Mesodermal cell (in vitro differentiated cells): Measurements from ENCODE around the gene TIA1. TPM values are rescaled to one million over a fixed set of nuclear protein-coding genes. Genes with fewer than 3 reads are reported as not detected.
"Not testable (repeated sequence)": the region's sequence is repeated elsewhere in the genome, so short reads cannot be mapped to it uniquely, and the experiment has no call there.

Experiments
- H3K27ac ChIP-seq: 2 replicates; pipeline ENCODE4 v1.7.0; 2013; ENCODE audit warnings: mild to moderate bottlenecking, low read depth, low read length, moderate library complexity; ENCODE audit not compliant: severe bottlenecking
- H3K36me3 ChIP-seq: 2 replicates; pipeline ENCODE4 v1.7.1; 2013; ENCODE audit warnings: mild to moderate bottlenecking, low read length, moderate library complexity; ENCODE audit not compliant: control insufficient read depth, insufficient read depth
- H3K4me1 ChIP-seq: one replicate; pipeline ENCODE4 v1.7.1; 2013; ENCODE audit warnings: mild to moderate bottlenecking, low read length; ENCODE audit not compliant: insufficient read depth, control insufficient read depth, poor library complexity, severe bottlenecking
- H3K4me3 ChIP-seq: 2 replicates; pipeline ENCODE4 v1.7.0; 2013; ENCODE audit warnings: low read length, control low read depth, mild to moderate bottlenecking; ENCODE audit not compliant: insufficient read depth, poor library complexity, severe bottlenecking; ENCODE audit errors: extremely low read depth
- H3K9me3 ChIP-seq: 2 replicates; pipeline ENCODE4 v1.7.1; 2013; ENCODE audit warnings: mild to moderate bottlenecking, low read length, moderate library complexity; ENCODE audit not compliant: control insufficient read depth
- WGBS, 2 experiments: methylation state at CpG; one replicate each; pipeline ENCODE4 v1.1.5; 2013; ENCODE audit warnings: missing lambda C conversion rate in 2 of 2; ENCODE audit not compliant: insufficient coverage in 2 of 2; 5-methylcytosine and 5-hydroxymethylcytosine counted together
- polyA plus RNA-seq, 2 experiments: library from polyadenylated mRNA; stranded (reverse); fragments of 50-300 nt; gene quantifications; one replicate each; pipeline ENCODE4 v1.2.3, GENCODE V29; 2013

Gene TIA1, protein sequence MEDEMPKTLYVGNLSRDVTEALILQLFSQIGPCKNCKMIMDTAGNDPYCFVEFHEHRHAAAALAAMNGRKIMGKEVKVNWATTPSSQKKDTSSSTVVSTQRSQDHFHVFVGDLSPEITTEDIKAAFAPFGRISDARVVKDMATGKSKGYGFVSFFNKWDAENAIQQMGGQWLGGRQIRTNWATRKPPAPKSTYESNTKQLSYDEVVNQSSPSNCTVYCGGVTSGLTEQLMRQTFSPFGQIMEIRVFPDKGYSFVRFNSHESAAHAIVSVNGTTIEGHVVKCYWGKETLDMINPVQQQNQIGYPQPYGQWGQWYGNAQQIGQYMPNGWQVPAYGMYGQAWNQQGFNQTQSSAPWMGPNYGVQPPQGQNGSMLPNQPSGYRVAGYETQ
- polyA plus RNA-seq (2013, experiment 1 of 2): 134 TPM
- 152 TPM for polyA plus RNA-seq (2013, experiment 2 of 2)

- Histone ChIP-seq H3K36me3 (peaks cover 24% of the 10 kb centered on the region), H3K4me1 (no peaks in the 10 kb centered on the region), H3K9me3 (no peaks in the 10 kb centered on the region), H3K4me3 (peak within 1 kb of the TSS; percentile 88), H3K27ac (peak within 1 kb of the TSS; percentile 100)
- WGBS, 2 experiments: 0% methylated on average over 29 to 44 of the region's 47 CpGs
These were observed at the start of gene TIA1 for GRCh38 chr2:70248181-70248847. Gene TIA1, minus strand, starts transcription at chr2:70248628. Its CDS starts 198 bp downstream, at chr2:70248430.

- not testable (repeated sequence) for H3K4me3 ChIP-seq, H3K4me1 ChIP-seq, H3K9me3 ChIP-seq, H3K27ac ChIP-seq
- 100% methylated on average over 2 of the region's 4 CpGs; no CpG with 5 or more reads in 1 of the 2 experiments for WGBS, 2 experiments
- H3K36me3 ChIP-seq: peaks cover 40% of the 10 kb centered on the region
These were observed 49.4 kb upstream of the TIA1 start for GRCh38 chr2:70297828-70298227.

- no peaks in the 10 kb centered on the region for H3K9me3 ChIP-seq
- no peak overlapping the region for H3K27ac ChIP-seq
- no peak overlapping the region for H3K4me3 ChIP-seq
- no peaks in the 10 kb centered on the region for H3K4me1 ChIP-seq
- WGBS, 2 experiments: 93 to 100% methylated on average over 3 to 4 of the region's 5 CpGs
- H3K36me3 ChIP-seq: peaks cover 91% of the 10 kb centered on the region
These were observed 35.2 kb upstream of the TIA1 start for GRCh38 chr2:70283500-70284191.

DNA sequence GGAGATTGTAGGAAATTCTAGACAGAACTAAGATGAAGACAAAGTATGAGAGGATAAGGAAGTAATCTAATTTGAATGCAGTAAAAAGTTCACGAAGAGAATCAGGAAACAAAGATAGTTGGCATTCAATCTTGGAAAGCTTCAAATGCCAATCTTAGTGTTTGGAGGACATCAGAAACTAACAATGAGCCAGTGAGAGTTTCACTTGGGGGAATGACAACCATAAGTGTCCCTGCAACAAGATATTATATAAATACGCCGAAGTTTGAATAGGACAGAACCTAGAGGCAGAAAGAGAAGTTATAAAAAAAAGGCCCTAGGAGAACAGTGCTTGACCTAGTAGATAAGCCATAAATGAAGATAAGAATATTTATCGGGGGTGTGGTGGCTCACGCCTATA, 34.0 kb upstream of the TIA1 start:
- Histone ChIP-seq H3K36me3 (peaks cover 91% of the 10 kb centered on the region), H3K4me1 (no peaks in the 10 kb centered on the region), H3K4me3 (no peak overlapping the region), H3K27ac (no peak overlapping the region), H3K9me3 (no peaks in the 10 kb centered on the region)
- 85 to 98% methylated on average over 1 to 3 of the region's 5 CpGs for WGBS, 2 experiments

- H3K9me3 ChIP-seq: no peaks in the 10 kb centered on the region
- no peak overlapping the region for H3K4me3 ChIP-seq
- 100% methylated on average over 1 of the region's 2 CpGs for WGBS, 2 experiments
- no peak overlapping the region for H3K27ac ChIP-seq
- H3K4me1 ChIP-seq: no peaks in the 10 kb centered on the region
- peaks cover 88% of the 10 kb centered on the region for H3K36me3 ChIP-seq
These were observed 31.9 kb upstream of the TIA1 start for GRCh38 chr2:70280242-70280798.

- Histone ChIP-seq H3K9me3 (peaks cover 5% of the 10 kb centered on the region), H3K4me3 (no peak overlapping the region), H3K36me3 (peaks cover 33% of the 10 kb centered on the region), H3K4me1 (peaks cover 2% of the 10 kb centered on the region), H3K27ac (no peak overlapping the region)
- WGBS, 2 experiments: 97 to 98% methylated on average over 3 of the region's 3 CpGs
These were observed 21.9 kb upstream of the TIA1 start for GRCh38 chr2:70270323-70270722.

DNA sequence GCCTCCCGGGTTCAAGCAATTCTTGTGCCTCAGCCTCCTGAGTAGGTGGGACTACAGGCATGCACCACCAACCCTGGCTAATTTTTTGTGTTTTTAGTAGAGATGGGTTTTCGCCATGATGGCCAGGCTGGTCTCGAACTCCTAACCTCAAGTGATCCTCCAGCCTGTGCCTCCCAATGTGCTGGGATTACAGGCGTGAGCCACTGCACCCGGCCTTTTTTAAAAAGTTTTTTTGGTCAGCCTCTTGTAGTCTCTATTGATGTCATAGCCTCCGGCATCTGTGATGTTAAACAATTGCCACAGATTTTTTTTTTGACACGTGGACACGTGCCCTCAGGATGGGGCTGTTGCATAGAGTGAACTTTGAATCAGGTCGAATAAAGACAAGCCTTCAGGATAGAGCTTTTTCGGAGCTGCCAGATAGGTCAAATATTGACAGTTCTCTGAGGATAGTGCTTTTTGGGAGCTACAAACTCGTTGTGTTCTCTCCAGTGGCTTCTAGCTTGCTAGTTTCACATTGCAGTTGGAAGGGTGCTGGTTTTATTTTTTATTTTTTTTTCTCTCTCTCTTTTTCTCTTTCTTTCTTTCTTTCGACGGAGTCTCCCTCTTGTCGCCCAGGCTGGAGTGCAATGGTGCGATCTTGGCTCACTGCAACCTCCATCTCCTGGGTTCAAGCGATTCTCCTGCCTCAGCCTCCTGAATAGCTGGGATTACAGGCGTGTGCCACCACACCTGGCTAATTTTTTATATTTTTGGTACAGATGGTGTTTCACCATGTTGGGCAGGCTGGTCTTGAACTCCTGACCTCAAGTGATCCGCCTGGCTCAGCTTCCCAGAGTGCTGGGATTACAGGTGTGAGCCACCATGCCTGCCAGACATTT, 21.2 kb upstream of the TIA1 start:
- not testable (repeated sequence) for H3K9me3 ChIP-seq, H3K27ac ChIP-seq, H3K4me1 ChIP-seq, H3K4me3 ChIP-seq
- H3K36me3 ChIP-seq: peaks cover 33% of the 10 kb centered on the region
- WGBS, 2 experiments: 94 to 98% methylated on average over 15 to 17 of the region's 18 CpGs

GRCh38 chr2:70266925-70267324, 18.5 kb upstream of the TIA1 start:
- H3K27ac ChIP-seq, H3K4me3 ChIP-seq, H3K4me1 ChIP-seq, H3K9me3 ChIP-seq: not testable (repeated sequence)
- H3K36me3 ChIP-seq: peaks cover 53% of the 10 kb centered on the region
- WGBS, 2 experiments: 93 to 99% methylated on average over 12 to 15 of the region's 30 CpGs

DNA sequence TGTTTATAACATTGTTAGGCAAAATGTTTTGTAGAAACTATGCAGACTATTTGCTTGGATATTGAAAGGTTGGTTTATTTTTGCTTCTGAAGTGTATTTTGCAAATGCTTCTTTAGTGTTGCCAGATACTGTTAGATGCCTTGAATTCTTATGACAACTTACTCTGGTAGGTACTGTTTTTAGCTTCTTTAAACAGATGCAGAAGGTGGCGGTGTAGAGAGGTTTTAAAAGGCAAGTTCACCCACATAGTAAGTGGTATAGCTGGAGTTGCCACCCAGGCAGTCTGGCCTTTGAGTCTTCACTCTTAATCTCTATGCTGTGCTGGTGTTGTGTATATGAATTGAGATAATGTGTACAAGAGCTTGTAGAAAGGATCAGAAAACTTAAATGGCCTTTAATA, 13.1 kb upstream of the TIA1 start:
- H3K4me3 ChIP-seq: no peak overlapping the region
- H3K27ac ChIP-seq: no peak overlapping the region
- peaks cover 5% of the 10 kb centered on the region for H3K9me3 ChIP-seq
- peaks cover 59% of the 10 kb centered on the region for H3K36me3 ChIP-seq
- WGBS, 2 experiments: no CpG with 5 or more reads among the region's 1 CpG
- H3K4me1 ChIP-seq: peaks cover 7% of the 10 kb centered on the region

DNA sequence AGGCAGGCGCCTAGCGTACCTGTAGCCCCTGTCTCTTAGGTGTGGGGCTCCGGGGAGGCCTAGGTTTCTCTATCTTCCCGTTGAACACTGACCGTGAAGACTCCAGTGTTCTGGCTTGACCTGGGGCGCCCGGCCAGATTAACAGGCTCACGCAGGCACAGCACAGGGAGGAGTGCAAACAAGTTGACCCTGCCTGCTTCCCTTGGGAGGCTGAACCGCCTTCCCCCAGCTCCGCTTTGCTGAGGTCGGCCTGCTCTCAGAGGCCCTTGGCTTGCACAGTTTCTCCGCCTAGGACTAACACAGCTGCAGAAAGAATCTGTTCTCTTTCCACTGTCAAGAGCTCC, 10.1 kb upstream of the TIA1 start:
- H3K36me3 ChIP-seq: peaks cover 31% of the 10 kb centered on the region
- no peaks in the 10 kb centered on the region for H3K9me3 ChIP-seq
- no peak overlapping the region for H3K27ac ChIP-seq
- H3K4me3 ChIP-seq: peak overlapping the region; percentile 70
- WGBS, 2 experiments: 18% methylated on average over 10 to 12 of the region's 12 CpGs
- H3K4me1 ChIP-seq: peaks cover 7% of the 10 kb centered on the region
